Measurements from ENCODE around the gene PPP2R1B. TPM values are rescaled to one million over a fixed set of nuclear protein-coding genes. Genes with fewer than 3 reads are reported as not detected.

Gene PPP2R1B
- total and polyA plus RNA-seq, 2 of the 8 experiments (the other 6 are each of a cell fraction or from before 2014, with no cell fraction given): 25.8 to 87.0 TPM

- TF ChIP-seq TBP (IDR thresholded peaks at IDR 0.05; ENCODE audit: low read depth, low read length) (no peak), NANOG (IDR thresholded peaks at IDR 0.05; ENCODE audit: insufficient read depth, low read depth, low read length, poor library complexity, severe bottlenecking) (no peak), RAD21 (IDR thresholded peaks at IDR 0.05 in 1 of 2, conservative IDR thresholded peaks at IDR 0.05 in 1 of 2; ENCODE audit: low read depth in 2 of 2, low read length in 2 of 2) (no peak)
Observed at GRCh38 chr11:111745719-111746504, 20.3 kb downstream of the PPP2R1B start (continued).

Data from H1 (cell line).